ENCODE data around the gene MICALL1. TPM values are rescaled to one million over a fixed set of nuclear protein-coding genes. Genes with fewer than 3 reads are reported as not detected.

MICALL1 gene, protein sequence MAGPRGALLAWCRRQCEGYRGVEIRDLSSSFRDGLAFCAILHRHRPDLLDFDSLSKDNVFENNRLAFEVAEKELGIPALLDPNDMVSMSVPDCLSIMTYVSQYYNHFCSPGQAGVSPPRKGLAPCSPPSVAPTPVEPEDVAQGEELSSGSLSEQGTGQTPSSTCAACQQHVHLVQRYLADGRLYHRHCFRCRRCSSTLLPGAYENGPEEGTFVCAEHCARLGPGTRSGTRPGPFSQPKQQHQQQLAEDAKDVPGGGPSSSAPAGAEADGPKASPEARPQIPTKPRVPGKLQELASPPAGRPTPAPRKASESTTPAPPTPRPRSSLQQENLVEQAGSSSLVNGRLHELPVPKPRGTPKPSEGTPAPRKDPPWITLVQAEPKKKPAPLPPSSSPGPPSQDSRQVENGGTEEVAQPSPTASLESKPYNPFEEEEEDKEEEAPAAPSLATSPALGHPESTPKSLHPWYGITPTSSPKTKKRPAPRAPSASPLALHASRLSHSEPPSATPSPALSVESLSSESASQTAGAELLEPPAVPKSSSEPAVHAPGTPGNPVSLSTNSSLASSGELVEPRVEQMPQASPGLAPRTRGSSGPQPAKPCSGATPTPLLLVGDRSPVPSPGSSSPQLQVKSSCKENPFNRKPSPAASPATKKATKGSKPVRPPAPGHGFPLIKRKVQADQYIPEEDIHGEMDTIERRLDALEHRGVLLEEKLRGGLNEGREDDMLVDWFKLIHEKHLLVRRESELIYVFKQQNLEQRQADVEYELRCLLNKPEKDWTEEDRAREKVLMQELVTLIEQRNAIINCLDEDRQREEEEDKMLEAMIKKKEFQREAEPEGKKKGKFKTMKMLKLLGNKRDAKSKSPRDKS
- total RNA-seq: 20.8 TPM

DNA sequence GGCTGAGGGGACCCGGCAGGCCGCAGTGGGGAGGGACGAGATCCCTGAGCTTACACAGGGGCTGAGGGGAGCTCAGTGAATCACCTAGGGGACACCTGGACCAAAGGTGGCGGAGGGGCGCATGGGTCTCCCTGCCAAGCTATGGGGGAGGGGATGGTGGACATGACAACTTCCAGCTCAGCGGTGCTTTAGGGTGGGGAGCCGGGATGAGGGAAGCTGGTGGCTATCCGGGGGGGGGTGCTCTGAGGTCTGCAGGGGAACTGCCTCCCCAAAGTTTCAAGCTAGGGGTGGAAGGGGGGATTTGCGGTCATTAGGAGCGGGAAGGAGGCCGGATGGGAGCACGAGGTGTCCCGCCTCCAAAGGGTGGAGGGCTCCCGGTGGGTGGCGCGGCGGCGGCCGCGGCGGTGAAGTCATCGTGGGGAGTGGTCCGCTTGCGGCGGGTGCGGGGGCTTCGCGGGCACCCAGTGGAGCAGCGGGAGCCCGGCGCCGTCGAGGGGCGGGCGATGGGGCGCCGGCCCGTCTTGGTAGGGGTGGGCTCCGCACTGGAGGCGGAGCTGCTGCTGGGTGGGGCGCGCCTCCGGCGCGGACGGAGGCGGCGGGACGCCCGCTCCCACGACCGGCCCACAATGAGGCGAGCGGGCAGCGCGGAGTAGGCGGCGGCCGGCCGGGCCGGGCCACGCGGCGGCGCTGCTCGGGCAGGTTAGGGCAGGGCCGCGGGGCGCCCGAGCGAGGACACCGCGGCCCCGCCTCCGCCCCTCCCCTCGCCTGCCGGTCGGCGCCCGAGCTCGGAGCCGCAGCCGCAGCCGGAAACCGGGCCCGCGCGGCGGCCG is at the start of gene MICALL1:
TSS of gene MICALL1 (plus strand) at position 764 of the 830 bp plus-strand sequence. CDS start 126 bp downstream, outside the sequence.

DNA sequence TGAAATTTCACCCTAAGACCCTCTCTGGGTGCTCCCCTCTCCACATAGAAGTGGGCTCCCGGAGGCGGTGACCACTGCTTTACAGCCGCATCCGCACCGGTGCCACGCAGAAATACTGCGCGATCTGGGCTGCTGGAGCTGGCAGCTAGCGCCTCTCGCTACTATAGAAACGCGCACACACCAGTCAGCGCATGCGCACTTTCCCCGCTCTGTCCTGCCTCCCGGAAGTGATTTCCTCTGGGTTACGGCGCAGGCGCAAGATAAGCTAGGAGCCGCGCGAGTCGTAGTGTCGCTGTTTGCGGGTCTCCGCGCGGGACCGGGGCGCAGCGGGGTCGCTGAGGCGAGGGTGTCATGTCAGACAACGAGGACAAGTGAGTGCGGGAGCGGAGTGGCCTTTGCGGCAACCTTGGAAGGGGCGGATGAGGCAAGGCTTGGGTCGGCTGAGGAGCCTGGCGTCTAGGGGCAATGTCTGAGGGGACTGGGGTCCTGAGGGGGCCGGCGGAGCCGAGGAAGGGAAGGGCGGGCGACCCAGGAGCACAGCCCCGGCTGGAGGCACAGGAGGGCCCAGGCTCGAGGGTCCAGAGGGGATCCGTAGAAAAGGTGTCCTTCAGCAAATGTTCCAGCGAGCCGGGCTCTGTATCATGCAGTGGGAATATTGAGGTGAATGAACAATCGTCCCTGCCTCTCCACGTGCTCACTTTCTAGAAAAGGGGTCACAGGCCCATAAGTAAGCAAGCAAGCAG is 47.5 kb downstream of the MICALL1 start, which contains the start of the genes C22orf23 and POLR2F:
TSS of gene C22orf23 (minus strand) at position 165 of the 743 bp plus-strand sequence. CDS start 452 bp downstream, outside the sequence.
TSS of gene POLR2F (plus strand) at position 263 of the 743 bp plus-strand sequence. CDS start at position 352, 89 bp downstream.

DNA sequence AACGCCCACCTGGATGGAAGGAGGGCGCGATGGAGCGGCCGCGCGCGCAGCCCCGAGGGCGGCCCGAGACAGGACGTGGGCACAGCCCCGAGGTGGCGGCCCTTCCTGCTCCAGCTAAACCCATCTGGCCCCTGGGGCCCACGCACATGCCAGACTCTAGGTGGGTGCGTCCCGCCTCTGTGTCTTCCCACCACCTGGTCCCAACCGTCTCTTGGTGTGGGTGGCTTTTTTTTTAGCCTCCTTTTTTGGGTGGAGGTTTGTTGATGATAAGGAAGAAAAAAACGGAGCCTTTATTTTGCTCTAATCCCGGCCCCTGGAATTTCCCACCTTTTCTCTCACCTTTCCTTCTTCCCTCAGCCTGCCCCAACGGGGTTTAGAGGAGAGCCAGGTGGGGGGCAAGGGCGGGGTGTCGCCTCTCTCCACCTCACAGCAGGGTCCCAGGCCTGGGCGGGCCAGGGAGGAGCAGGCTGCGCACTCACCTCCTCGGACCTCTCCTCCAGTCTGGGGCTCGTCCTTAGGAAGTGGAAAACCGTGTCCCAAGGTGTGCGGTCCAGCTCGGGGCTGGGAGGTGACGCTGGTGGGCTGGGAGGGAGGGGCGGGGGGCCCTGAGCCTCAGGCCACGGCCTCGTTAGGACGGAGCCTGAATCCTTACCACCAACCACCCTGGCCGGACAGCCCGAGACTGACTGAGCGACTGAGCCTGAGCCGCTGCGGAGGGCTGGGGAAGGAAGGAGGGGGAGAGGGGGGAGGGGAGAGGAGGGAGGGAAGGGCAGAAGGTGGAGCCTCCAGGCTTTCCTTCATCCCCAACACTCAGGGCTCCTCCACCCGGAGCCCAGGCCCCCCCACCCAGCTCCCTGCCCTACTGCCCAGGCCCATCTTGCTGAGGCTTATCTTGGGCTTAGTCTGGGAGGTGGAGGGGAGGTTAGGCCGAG is 78.0 kb downstream of the MICALL1 start, which contains the start of gene SOX10:
TSS of gene SOX10 (minus strand) at position 696 of the 932 bp plus-strand sequence. CDS start 771 bp downstream, outside the sequence.

Other genes starting within 250 kb of the MICALL1 start
- gene PDXP, start 247.6 kb upstream of the MICALL1 start, total RNA-seq: 24.4 TPM
- 510 TPM for gene LGALS1, start 230.7 kb upstream of the MICALL1 start, total RNA-seq
- 24.6 TPM for gene NOL12, start 220.0 kb upstream of the MICALL1 start, total RNA-seq
- 83.3 TPM for gene TRIOBP, start 209.2 kb upstream of the MICALL1 start, total RNA-seq
- gene GCAT, start 98.4 kb upstream of the MICALL1 start, total RNA-seq: 15.8 TPM
- gene GALR3, start 82.9 kb upstream of the MICALL1 start, total RNA-seq: not detected
- 41.6 TPM for gene ANKRD54, start 62.0 kb upstream of the MICALL1 start, total RNA-seq
- gene EIF3L, start 56.9 kb upstream of the MICALL1 start, total RNA-seq: 485 TPM
- not detected for gene C22orf23, start 47.3 kb downstream of the MICALL1 start, total RNA-seq
- 32.8 TPM for gene POLR2F, start 47.4 kb downstream of the MICALL1 start, total RNA-seq
- 14.1 TPM for gene SOX10, start 78.3 kb downstream of the MICALL1 start, total RNA-seq
- gene PICK1, start 151.1 kb downstream of the MICALL1 start, total RNA-seq: 33.2 TPM
- 12.6 TPM for gene SLC16A8, start 177.9 kb downstream of the MICALL1 start, total RNA-seq
- 0.16 TPM for gene BAIAP2L2, start 204.4 kb downstream of the MICALL1 start, total RNA-seq